GM18520 (cell line): ENCODE data around the gene TBC1D24.

Experiments
- ATAC-seq: cut with Tn5 transposase; IDR thresholded peaks from one replicate; pipeline ENCODE4 v1.9.1; 2021; ENCODE audit not compliant: unreplicated experiment

Gene TBC1D24

DNA sequence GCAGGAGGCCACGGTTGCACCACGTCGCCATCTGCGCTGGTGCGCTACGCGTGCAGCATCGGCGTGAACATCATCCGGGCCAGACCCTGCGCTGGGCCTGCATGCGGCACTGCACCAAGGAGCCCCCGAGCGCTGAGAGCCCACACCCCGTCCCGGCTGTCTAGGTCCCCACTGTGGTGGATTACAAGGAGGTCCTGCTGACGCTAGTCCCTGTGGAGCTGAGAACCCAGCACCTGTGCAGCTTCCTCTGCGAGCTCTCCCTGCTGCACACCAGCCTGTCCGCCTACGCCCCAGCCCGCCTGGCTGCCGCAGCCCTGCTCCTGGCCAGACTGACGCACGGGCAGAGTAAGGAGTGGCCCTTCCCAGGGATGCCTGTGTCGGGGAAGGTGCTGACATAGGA lies 25.8 kb upstream of the TBC1D24 start:
- ATAC-seq = no peak

DNA sequence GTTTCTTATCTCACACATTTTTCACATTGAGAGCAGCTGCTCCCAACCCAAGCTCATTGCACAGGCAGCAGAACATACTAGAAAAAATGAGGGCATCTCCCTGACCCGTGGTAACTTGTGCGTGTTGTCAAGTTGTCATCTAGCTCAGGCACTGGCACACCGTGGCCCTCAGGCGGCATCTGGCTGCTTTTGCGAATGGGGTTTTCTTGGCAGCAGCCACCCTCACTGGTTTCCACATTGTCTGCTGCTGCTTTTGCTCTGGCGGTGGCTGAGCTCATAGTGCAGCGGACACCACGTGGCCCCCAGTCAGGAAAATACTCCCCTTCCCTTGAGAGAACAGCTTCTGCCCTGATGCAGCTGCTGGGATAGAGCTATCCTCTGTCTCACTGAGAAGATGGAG lies 24.4 kb upstream of the TBC1D24 start:
- no peak for ATAC-seq

DNA sequence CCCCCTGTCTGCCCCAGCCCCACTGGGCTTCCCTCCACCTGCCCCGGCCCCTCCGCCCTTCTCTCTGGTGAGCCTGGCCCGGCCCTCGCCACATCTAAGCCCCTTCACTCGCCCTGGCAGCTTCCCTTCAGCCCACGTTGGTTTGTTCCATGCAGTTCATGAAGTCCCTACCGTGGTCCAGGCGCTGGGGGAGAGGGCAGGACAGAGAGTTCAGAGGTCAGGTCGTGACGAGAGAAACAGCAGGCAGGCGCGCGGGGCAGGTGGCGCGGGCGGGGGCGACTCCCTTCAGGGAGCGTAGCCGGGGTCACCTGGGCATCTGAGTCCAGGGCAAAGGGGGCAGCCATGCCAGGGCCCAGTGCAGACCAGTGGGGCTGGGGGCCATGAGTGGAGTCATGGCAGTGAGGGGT lies 23.9 kb upstream of the TBC1D24 start:
- no peak for ATAC-seq

DNA sequence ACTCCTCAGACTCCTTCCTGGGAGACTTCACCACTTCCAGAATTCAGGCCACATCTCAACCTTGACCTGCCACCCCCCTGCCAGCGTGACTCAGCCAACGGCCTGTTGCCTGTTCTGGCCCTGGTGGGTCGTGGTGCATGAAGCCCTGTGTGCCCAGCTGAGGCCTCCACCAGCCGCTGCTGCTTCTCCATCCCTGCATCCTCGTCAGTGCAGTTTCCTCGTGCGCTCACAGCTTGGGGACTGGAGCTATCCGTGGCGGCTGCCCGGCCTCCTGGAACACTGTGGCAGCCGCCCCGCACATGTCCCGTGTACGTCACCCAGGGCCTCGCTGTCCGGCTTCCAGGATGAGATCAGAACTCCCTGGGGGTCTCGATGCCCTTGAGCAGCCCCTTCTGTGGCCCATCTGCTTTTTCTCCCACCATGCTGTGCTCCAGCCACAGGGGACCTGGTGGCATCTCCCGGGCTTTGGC lies 23.0 kb upstream of the TBC1D24 start:
- ATAC-seq = no peak

DNA sequence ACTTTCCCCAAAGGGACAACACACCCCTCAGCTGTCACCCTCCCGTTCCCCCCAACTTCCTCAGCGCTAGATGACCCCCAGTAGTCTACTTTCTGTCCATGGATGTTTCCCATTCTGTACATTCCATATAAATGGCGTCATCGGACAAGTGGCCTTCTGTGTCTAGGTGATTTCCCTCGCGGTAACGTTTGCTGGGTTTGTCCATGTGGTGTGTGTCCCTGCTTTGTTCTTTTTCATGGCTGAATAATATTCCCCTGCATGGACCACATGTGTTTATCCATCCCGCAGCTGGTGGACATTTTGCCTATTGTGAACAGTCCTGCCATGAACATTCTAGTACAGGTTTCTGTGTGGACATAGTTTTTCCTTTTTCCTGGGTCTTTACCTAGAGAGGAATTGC lies 22.3 kb upstream of the TBC1D24 start:
- ATAC-seq = no peak

DNA sequence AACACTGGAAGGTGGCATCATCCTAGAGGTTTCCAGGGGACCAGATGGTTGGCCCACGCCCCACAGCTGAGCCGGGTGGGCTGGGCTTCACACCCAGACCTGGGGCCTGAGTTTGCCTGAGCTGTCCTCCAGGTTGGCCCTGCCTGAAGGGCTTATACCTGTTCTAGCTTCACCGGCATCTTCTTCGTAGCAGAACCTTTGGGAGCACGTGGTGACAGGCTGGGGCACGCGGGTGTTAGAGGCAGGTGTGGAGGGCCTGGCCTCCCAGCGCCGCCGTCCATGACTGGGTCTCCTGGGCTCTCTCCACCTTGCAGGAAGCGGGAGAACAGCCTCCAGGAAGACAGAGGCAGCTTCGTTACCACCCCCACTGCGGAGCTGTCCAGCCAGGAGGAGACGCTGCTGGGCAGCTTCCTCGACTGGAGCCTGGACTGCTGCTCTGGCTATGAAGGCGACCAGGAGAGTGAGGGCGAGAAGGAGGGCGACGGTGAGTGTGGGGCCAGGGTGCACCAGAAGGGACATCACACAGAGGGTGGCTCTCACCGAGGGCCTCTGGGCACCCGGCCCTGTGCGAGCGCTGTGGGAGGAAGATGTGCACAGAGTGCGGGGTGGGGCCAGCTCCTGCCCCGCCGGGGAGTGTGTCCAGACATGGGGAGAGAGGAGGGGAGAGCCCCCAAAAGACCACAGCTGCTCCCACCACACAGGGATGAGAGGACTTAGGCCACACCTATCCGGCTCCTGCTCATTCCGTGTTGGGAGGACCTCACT lies 19.7 kb upstream of the TBC1D24 start:
- ATAC-seq = no peak

DNA sequence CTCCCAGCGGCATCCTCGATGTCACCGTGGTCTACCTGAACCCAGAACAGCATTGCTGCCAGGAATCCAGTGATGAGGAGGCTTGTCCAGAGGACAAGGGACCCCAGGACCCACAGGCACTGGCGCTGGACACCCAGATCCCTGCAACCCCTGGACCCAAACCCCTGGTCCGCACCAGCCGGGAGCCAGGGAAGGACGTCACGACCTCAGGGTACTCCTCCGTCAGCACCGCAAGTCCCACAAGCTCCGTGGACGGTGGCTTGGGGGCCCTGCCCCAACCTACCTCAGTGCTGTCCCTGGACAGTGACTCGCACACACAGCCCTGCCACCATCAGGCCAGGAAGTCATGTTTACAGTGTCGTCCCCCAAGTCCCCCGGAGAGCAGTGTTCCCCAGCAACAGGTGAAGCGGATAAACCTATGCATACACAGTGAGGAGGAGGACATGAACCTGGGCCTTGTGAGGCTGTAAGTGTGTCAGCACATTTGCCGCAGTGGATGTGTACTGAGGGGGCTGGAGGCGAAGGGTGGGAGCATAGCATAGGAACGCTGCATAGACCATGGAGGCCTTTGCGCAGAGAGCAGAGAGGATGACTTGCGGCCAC lies 18.3 kb upstream of the TBC1D24 start:
- no peak for ATAC-seq

DNA sequence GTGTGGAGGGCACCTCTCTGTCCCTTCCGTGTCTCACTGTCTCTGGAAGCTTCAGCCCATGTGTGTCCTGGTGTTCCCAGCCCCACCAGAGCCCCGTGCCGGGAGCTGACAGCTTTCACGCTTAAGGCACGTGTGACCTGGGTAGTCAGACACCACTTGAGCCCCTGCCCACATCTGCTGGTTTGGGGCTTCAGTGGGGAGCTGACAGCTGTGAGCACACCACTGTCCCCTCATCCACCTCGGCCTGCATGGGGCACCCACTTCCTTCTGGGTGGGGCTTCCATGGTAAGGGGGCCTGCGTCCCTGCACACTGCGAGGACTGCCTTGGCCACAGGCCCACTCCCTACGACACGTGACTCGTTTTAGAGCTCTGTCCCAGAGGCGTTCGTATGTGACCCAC lies 17.7 kb upstream of the TBC1D24 start:
- ATAC-seq = no peak

DNA sequence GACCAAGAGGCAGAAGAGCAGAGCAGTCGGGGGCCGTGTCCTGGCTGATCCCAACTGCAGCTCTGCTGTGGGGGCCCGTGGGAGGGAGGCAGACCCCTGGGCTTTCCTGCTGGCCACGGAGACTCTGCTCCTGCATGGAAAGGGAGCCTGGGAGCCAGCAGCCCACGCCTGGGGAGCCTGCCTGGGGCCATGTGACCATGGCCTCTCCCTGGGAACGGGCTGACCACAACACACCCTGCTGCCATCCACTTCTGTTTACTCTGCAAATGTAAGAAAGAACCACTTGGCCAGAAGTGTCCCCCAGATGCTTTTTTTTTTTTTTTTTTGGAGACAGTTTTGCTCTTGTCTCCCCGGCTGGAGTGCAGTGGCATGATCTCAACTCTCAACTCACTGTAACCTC lies 17.0 kb upstream of the TBC1D24 start:
- no peak for ATAC-seq

DNA sequence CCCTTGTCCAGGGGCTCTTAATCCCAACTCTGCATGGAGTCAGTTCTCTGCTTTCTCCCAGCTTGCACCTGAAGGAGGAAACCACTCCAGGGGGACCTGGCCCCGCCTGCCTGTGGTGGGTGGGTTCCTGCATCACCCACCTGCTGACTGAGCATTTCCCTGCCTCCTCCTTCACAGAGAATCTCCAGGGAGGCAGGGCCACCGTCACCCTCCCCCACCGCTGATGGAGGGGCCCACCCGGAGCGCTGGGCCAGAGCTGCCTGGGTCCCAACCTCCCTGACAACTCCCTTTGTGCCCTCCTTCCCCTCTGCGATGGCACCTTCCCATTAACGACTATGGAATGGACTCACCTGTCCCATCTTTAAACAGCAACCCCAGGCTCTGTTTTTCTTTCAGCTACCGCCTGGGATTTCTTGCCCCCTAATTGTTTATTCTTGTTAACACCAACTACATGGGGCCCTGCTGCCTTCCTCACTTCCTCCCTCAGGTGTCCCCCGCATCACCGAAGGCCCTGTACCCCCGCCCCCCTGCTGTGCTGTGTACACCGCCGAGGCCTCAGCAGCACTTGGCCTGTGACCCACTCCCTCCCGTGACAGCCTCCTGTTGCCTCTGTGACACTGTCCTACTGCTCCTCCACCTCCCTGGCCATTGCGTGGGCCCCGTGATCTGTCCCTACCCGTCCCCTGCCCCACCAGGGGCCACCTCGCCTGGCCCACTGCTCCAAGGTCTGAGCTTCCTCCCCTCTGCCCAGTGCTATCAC lies 15.9 kb upstream of the TBC1D24 start:
- no peak for ATAC-seq

DNA sequence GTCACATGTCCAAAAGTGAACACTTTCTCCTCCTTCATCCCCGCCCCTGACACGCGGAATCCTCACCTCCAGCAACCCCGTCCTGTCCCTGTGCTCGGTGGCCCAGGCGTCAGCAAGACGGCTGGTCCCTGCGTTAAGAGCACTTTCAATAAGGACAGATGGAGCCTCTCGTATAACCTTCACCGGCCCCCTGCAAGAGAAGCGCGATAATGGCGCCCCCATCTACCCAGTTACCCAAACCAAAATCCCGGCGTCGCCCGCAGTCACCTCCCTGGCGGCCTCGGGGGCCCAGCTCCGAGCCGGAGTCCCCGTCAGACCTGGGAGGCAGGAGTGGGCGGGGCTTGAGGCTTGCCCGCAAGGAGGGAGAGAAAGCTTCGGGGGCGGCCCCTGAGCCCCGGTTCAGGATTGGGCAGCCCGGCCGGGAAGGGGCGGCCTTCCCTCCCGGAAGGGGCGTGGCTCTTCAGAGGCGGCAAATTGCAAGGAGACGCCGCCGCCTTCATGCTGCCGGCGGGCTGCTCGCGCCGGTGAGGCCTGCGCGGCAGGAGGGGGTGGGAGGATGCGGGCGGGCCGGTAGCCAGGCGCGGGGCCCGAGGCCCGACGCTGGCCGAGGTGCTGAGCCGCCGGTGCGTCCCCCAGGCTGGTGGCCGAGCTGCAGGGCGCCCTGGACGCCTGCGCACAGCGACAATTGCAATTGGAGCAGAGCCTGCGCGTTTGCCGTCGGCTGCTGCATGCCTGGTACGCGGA lies 15.1 kb upstream of the TBC1D24 start, which contains the start of gene TEDC2:
Gene TEDC2, plus strand, starts transcription at position 463 of the 744 bp plus-strand sequence. Its CDS starts 36 bp downstream, at position 499.
- peak; percentile 72 for ATAC-seq

DNA sequence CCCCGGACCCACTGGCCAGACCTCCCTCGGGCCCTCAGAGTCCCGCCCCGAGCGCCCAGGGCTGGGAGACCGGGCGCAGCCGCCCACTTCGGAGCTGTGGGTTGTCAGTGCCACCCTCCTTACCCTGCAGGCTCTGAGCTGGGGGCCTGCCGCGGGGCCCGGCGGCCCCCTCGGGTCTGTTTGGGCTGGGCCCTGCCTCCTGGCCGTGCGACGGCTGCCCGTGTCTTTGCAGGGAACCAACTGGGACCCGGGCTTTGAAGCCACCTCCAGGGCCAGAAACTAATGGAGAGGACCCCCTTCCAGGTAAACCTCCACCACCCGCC lies 14.6 kb upstream of the TBC1D24 start:
- ATAC-seq = peak; percentile 8

DNA sequence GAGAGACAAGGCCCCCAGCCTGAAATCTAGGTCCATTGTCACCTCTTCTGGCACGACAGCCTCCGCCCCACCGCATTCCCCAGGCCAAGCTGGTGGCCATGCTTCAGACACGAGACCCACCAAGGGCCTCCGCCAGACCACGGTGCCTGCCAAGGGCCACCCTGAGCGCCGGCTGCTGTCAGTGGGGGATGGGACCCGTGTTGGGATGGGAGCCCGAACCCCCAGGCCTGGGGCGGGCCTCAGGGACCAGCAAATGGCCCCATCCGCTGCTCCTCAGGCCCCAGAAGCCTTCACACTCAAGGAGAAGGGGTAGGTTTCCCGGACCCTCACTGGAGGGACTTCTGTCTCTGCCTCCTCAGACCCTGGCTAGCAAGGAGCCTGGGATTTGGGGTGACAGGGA lies 14.0 kb upstream of the TBC1D24 start:
- no peak for ATAC-seq

DNA sequence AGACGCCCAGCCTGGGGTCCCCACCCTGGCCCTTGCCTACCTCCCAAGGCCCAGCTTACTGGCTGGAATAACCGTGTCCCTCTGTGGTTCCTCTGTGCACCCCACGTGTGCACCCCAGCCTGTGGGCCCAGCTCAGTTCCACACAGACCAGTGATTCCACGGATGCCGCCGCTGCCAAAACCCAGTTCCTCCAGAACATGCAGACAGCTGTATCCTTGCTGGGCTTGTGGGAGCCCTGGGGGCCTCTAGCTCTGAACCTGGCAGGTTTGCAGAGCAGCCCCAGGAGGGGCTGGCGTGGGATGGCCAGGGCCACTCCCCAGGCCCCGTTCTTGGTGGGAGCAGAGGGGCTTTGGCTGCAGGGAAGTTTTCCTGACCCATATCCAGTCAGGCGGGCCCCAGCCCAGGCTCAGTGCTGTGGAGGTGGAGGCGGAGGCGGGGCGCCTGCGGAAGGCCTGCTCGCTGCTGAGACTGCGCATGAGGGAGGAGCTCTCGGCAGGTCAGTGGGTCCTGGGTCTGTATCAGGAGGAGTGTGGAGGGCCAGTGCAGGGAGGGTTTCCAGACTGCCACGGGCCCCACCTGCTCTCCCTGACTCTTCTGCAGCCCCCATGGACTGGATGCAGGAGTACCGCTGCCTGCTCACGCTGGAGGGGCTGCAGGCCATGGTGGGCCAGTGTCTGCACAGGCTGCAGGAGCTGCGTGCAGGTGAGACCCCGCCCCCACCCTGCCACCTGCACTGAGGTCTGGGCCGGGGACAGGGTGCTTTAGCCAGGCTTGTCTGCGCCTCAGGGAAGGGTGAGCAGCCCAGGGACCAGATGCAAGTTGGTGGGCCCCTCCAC lies 12.7 kb upstream of the TBC1D24 start:
- ATAC-seq = no peak

DNA sequence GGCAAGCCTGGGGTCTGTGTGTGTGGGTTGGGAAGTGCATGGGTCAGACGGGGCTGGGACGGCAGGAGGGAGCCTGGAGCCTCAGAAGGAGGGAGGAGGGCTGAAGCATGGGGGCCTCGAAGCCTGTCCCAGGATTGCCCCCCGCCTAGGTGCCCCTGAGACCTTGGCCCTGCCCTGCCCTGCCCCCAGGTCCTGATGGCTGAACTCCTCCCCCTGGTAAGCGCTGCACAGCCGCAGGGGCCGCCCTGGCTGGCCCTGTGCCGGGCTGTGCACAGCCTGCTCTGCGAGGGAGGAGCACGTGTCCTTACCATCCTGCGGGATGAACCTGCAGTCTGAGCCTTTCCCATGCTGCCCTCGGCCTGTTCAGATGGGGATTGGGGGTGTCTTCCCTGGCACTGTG lies 10.6 kb upstream of the TBC1D24 start:
- ATAC-seq = no peak

DNA sequence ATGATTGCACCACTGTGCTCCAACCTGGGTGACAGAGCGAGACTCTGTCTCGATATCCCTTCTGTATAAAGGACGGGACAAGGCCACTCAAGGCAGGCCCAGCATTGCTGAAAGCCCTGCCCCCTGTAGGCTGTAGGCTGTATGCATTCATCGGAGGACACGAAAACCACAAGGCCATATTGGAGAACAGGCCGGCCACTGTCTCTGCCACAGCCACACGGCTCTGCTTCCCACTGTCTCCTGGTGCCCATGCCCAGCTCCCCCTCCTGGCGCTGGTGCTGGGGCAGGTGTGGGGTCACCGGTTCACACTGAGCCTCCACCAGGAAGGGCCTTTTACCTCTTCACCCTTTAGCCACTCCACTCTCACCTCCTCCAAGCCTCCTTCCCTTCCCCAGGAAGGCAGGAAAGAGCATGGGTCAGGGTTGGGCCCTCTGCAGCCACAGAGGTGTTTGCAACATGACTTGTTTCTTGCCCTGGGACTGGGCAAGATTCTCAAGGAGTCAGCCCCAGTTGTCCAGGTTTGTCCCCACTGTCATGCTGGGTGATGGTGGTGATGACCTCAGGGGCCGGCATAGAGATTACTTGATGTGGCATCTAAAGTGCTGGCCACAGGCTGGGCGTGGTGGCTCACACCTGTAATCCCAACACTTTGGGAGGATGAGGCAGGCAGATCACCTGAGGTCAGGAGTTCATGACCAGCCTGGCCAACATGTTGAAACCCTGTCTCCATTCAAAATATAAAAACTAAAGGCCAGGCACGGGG lies 9.1 kb upstream of the TBC1D24 start:
- ATAC-seq = no peak

DNA sequence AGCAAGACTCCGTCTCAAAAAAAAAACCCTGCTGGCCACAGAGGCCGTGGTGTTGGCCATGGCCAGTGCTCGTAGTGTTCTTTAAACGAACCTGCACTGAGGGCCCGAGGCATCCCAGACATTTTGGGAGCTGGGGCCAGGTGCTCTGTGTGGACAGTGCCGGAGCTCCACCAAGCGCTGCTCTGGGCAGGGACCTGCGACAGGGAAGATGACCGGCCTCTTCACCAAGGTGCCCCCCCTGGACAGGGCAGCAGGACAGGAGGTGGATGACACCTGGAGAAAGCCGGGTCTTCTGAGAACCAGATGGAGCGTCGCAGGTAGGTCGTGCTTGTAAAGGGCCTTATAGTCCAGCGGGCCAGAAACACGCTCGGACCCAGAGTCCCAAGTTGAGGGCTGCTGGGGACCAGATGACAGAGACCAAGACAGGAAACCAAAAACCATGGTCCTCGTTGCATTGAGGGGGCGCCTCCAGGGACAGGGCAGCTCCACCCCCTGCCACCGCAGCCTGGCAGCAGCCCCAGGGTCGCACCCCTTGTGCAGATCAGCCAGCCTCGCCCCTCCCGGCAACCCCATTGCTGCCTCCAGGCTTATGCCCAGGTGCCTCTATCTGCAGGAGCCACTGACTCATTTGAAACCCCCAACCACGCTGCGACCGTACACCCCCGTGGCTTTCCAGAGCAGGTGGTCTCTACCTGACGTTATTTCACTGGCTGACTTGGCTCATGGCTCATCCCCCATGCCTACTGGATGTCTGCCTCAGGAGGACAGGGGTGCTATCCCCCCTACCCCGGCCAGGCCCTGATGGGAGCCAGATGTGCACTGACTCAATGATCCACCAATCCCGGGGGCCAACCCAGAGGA lies 8.0 kb upstream of the TBC1D24 start:
- ATAC-seq = no peak

DNA sequence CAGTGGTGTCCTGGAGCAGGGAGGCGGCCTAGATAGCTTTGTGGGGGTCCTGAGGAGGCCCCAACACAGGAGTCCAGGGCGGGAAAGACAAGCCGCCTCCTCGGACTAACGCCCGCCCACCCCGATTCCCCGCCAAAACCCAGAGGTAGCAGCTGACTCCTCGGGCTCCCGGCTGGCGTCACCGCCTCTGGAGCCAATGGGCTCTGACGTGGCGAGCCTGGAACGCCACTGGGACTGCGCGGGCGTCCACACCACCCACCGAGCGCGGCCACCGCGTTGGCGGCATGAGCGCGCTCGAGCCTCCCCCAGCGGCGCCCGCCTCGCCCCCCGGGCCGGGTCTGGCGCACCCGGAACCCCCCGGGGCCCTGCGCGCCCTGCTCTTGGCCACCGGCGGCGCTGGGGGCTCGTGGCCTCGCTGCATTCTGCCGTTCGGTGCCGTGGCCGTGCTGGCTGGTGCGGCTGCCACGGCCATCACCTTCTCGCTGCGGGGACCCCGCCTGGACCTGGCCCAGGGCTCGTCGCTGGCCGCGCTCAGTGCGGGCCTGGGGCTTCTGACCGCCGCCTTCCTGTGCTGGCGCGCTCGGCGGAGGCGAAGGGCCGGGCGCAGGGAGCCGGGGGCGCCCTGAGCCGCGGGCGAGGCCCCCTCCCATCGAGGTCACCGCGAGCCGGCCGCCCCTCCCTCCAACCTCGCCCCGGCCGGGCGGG lies 7.2 kb upstream of the TBC1D24 start:
- ATAC-seq = no peak
